GM12878 (cell line): ENCODE measurements around the gene ALAS2. TPM values are rescaled to one million over a fixed set of nuclear protein-coding genes. Genes with fewer than 3 reads are reported as not detected.

ENCODE experiments used
- ATAC-seq: fragments of 200-7000 bp; cut with Tn5 transposase; 3 replicates; pipeline ENCODE4 v1.9.1; 2020; ENCODE audit warnings: mild to moderate bottlenecking, moderate library complexity
- BruUV-seq: library from RNA; stranded (reverse); fragments of 400-500 nt; replicated peaks from 2 replicates; lab custom pipeline; 2021; lab: Mats Ljungman, UMichigan
- CTCF ChIA-PET: fragments of 300-600 bp; sonication (Branson Sonifier 250); formaldehyde crosslinking; extraction: SDS; loops from one replicate; lab custom pipeline; 2021; ENCODE audit warnings: inconsistent platforms; lab: Yijun Ruan, JAX
- POLR2A ChIA-PET: fragments of 350-600 bp; formaldehyde crosslinking; extraction: SDS; loops from one replicate; lab custom pipeline; 2021; ENCODE audit warnings: inconsistent platforms; lab: Charles Lee
- RAD21 ChIA-PET: fragments of 300-600 bp; sonication (Branson Sonifier 250); formaldehyde crosslinking; loops from one replicate; lab custom pipeline; 2023; ENCODE audit warnings: antibody characterized with exemption; ENCODE audit not compliant: unreplicated experiment; lab: Charles Lee
- SMC1A ChIA-PET: fragments of 300-600 bp; sonication (Branson Sonifier 250); formaldehyde crosslinking; loops from one replicate; lab custom pipeline; 2023; ENCODE audit not compliant: unreplicated experiment, uncharacterized antibody; lab: Charles Lee
- DNase-seq: peaks from one replicate; pipeline ENCODE4 v3.0.0-alpha.2; 2011; ENCODE audit warnings: low read depth, low spot score
- FAIRE-seq: peaks from 3 replicates; lab custom pipeline; 2011; peaks lifted over from hg19 to GRCh38; lab: Jason Lieb, UNC
- H2AFZ ChIP-seq: 2 replicates; pipeline ENCODE4 v1.6.0; 2011; ENCODE audit warnings: low read depth, low read length, control low read depth; ENCODE audit not compliant: control insufficient read depth
- H3K27ac ChIP-seq: 2 replicates; pipeline ENCODE4 v1.5.1; 2011; ENCODE audit warnings: control low read depth; ENCODE audit not compliant: control insufficient read depth, insufficient read depth
- H3K27me3 ChIP-seq, 2 experiments: replicated peaks in 1 of 2; 2 replicates each; pipeline versions ENCODE4 v1.6.0 to v1.6.1; 2011; ENCODE audit warnings: low read length in 1 of 2; ENCODE audit not compliant: control insufficient read depth in 2 of 2, insufficient read depth in 2 of 2
- H3K36me3 ChIP-seq, 2 experiments: 2 replicates each; pipeline ENCODE4 v1.5.1; 2011; ENCODE audit warnings: low read length in 1 of 2; ENCODE audit not compliant: control insufficient read depth in 2 of 2, insufficient read depth in 2 of 2
- H3K4me1 ChIP-seq: 2 replicates; pipeline ENCODE4 v1.6.1; 2011; ENCODE audit warnings: mild to moderate bottlenecking, low read length, moderate library complexity, mixed read lengths; ENCODE audit not compliant: control insufficient read depth, insufficient read depth
- H3K4me2 ChIP-seq: 2 replicates; pipeline ENCODE4 v1.6.0; 2011; ENCODE audit warnings: control low read depth; ENCODE audit not compliant: control insufficient read depth, insufficient read depth
- H3K4me3 ChIP-seq: fragments of 200-600 bp; sonication (generic); 2 replicates; pipeline ENCODE4 v1.5.1; 2016
- H3K79me2 ChIP-seq: 2 replicates; pipeline ENCODE4 v1.6.0; 2011; ENCODE audit warnings: low read length; ENCODE audit not compliant: control insufficient read depth, insufficient read depth
- H3K9ac ChIP-seq: 2 replicates; pipeline ENCODE4 v1.8.0; 2011; ENCODE audit warnings: low read length, control low read depth, mixed read lengths; ENCODE audit not compliant: control insufficient read depth, insufficient read depth
- H3K9me3 ChIP-seq: replicated peaks from 3 replicates; pipeline ENCODE4 v1.5.1; 2011; ENCODE audit warnings: mild to moderate bottlenecking, low read length; ENCODE audit not compliant: control insufficient read depth, insufficient read depth
- H4K20me1 ChIP-seq: 2 replicates; pipeline ENCODE4 v1.6.0; 2011; ENCODE audit not compliant: control insufficient read depth, insufficient read depth
- BHLHE40 ChIP-seq, 2 experiments: fragments of 450-650 bp in 1 of 2; IDR thresholded peaks; 2 replicates each; pipeline ENCODE4 v1.6.1; 2011 to 2017; ENCODE audit warnings: low read depth in 2 of 2, borderline replicate concordance in 1 of 2, improper control_type of control experiment in 1 of 2, low read length in 1 of 2, mild to moderate bottlenecking in 1 of 2
- FOS ChIP-seq: IDR thresholded peaks from 3 replicates; pipeline ENCODE4 v1.6.1; 2011; ENCODE audit warnings: borderline replicate concordance; ENCODE audit not compliant: insufficient read length; ENCODE audit errors: extremely low read depth
- MYB ChIP-seq: fragments of 150-350 bp; IDR thresholded peaks from 2 replicates; pipeline ENCODE4 v1.6.1; 2014; ENCODE audit warnings: mild to moderate bottlenecking, low read depth, low read length, borderline replicate concordance
- NFIC ChIP-seq: IDR thresholded peaks from 2 replicates; pipeline ENCODE4 v1.6.1; 2012; ENCODE audit warnings: low read depth, mild to moderate bottlenecking, inconsistent platforms, low read length, moderate library complexity
- STAT1 ChIP-seq: fragments of 450-650 bp; conservative IDR thresholded peaks from 2 replicates; pipeline ENCODE4 v1.6.1; 2014; ENCODE audit warnings: antibody characterized with exemption, mild to moderate bottlenecking
- WRNIP1 ChIP-seq: IDR thresholded peaks from 2 replicates; pipeline ENCODE4 v1.6.1; 2011; ENCODE audit warnings: low read depth, low read length, improper control_type of control experiment, borderline replicate concordance
- ZNF207 ChIP-seq: fragments of 450-650 bp; IDR thresholded peaks from 2 replicates; pipeline ENCODE4 v1.6.1; 2014; ENCODE audit warnings: antibody characterized with exemption, mild to moderate bottlenecking, borderline replicate concordance
- ZNF274 ChIP-seq: IDR thresholded peaks from one replicate; pipeline ENCODE4 v1.8.0; 2011; ENCODE audit not compliant: insufficient read length, insufficient read depth
- ZNF384 ChIP-seq: IDR thresholded peaks from 2 replicates; pipeline ENCODE4 v1.6.1; 2012; ENCODE audit warnings: low read depth, mild to moderate bottlenecking, low read length, improper control_type of control experiment, borderline replicate concordance
- WGBS: methylation state at CpG from one replicate; pipeline ENCODE4 v1.1.6; 2016; ENCODE audit warnings: low lambda C conversion rate; ENCODE audit not compliant: insufficient replicate concordance, insufficient coverage; ENCODE audit errors: missing lambda C conversion rate; 5-methylcytosine and 5-hydroxymethylcytosine counted together
- in situ Hi-C: fragments of 300-500 bp; cut with MboI; formaldehyde crosslinking; loops from 9 replicates; pipeline ENCODE4 v1.14.3; 2018; ENCODE audit warnings: mixed read lengths
- intact Hi-C: fragments of 100-400 bp; cut with micrococcal nuclease; formaldehyde crosslinking; loops from one replicate; pipeline ENCODE4 v1.14.2; 2022; ENCODE audit not compliant: unreplicated experiment
- polyA plus RNA-seq, 11 experiments: library from polyadenylated mRNA; depleted of rRNA in 4 of 11; unstranded in 6 of 11; stranded (reverse) in 5 of 11; fragments of >200 nt; fragmentation: Nextera tagmentation in 4 of 11; fragmentation: Illumina TruSeq in 1 of 11; extraction: Ambion mirVana in 4 of 11; extraction: Trizol in 1 of 11; gene quantifications; 1 replicate in 1 of 11; 2 replicates in 10 of 11; pipeline versions ENCODE4 v1.2.1 to v1.2.3, GENCODE V29; 2011 to 2016; ENCODE audit warnings: inconsistent platforms in 2 of 11, missing spikeins in 2 of 11, low read depth in 1 of 11
- total RNA-seq, 4 experiments: library from RNA; depleted of rRNA in 3 of 4; stranded (reverse); fragments of >200 nt in 3 of 4; fragmentation: Illumina TruSeq in 1 of 4; extraction: Trizol in 1 of 4; gene quantifications; 2 replicates each; pipeline versions ENCODE4 v1.2.1 to v1.2.3, GENCODE V29; 2013 to 2021
- TF ChIP-seq, protein P1 (sequence below), 3 experiments: IDR thresholded peaks in 2 of 3; conservative IDR thresholded peaks in 1 of 3; 2 replicates each; pipeline ENCODE4 v1.5.1; 2011; ENCODE audit warnings: low read depth in 3 of 3, low read length in 3 of 3, mild to moderate bottlenecking in 3 of 3, control low read depth in 2 of 3, moderate library complexity in 2 of 3, inconsistent platforms in 1 of 3, mixed read lengths in 1 of 3; ENCODE audit not compliant: control insufficient read depth in 2 of 3, insufficient read depth in 1 of 3; ENCODE audit errors: extremely low read depth in 1 of 3
- TF ChIP-seq, protein P2 (sequence below): fragments of 450-650 bp; IDR thresholded peaks from 2 replicates; pipeline ENCODE4 v1.6.1; 2016; ENCODE audit warnings: mild to moderate bottlenecking, moderate library complexity, borderline replicate concordance

Gene ALAS2
- total and polyA plus RNA-seq, 10 of the 15 experiments (the other 5 are each of a cell fraction or from before 2014, with no cell fraction given): not detected

DNA sequence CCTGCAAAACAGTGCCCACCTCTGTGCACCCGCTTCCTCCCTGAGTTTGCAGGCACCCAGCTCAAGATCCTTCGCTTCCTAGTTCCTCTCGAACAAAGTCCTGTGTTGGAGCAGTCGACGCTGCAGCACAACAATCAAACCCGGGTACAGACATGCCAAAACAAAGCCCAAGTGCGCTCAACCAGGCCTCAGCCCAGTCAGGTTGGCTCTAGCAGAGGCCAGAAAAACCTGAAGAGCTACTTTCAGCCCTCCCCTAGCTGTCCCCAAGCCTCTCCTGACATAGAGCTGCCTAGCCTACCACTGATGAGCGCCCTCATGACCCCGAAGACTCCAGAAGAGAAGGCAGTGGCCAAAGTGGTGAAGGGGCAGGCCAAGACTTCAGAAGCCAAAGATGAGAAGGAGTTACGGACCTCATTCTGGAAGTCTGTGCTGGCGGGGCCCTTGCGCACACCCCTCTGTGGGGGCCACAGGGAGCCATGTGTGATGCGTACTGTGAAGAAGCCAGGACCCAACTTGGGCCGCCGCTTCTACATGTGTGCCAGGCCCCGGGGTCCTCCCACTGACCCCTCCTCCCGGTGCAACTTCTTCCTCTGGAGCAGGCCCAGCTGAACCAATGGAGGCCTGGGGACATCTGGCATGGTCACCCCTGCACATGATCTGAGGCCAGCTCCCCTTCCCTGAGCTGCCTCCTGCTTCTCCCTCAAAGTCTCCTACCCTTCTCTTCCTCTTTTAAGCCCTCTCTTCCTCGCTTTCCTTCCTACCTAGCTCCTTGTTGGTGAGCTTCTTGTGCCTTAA lies 23.8 kb downstream of the ALAS2 start:
- H3K9me3 ChIP-seq: no peaks in the 10 kb centered on the region
- H3K9ac ChIP-seq: no peak overlapping the region
- BruUV-seq: no TSS peak
- POLR2A ChIA-PET: no interaction called here
- SMC1A ChIA-PET: no interaction called here
- intact Hi-C loops (no loop called here), in situ Hi-C loops (loop anchor here (10.0 kb wide), 1 partner anchor 372 kb away; no protein-coding TSS in a partner anchor)
- H3K27ac ChIP-seq: no peak overlapping the region
- no peaks in the 10 kb centered on the region for H3K27me3 ChIP-seq
- H4K20me1 ChIP-seq: no peaks in the 10 kb centered on the region
- H3K4me1 ChIP-seq: no peaks in the 10 kb centered on the region
- no peak for ATAC-seq
- H2AFZ ChIP-seq: no peak overlapping the region
- DNase-seq: no peak
- CTCF ChIA-PET: no interaction called here
- RAD21 ChIA-PET: no interaction called here
- no peak overlapping the region for H3K4me2 ChIP-seq
- peaks cover 1 to 4% of the 10 kb centered on the region in 2 experiments; a peak in 2 of 4 replicates for H3K36me3 ChIP-seq
- H3K4me3 ChIP-seq: no peak overlapping the region
- H3K79me2 ChIP-seq: no peaks in the 10 kb centered on the region
- no peak for FAIRE-seq
- 67% methylated on average over 18 of the region's 18 CpGs for WGBS
- TF ChIP-seq FOS (no peak), WRNIP1 (no peak), ZNF274 (no peak), ZNF384 (no peak), STAT1 (no peak), ZNF207 (no peak), MYB (no peak), NFIC (no peak), BHLHE40 (IDR thresholded peaks at IDR 0.05; ENCODE audit: borderline replicate concordance in 1 of 2, low read depth in 2 of 2, low read length in 1 of 2) (no peak)
- TF ChIP-seq, protein P1, sequence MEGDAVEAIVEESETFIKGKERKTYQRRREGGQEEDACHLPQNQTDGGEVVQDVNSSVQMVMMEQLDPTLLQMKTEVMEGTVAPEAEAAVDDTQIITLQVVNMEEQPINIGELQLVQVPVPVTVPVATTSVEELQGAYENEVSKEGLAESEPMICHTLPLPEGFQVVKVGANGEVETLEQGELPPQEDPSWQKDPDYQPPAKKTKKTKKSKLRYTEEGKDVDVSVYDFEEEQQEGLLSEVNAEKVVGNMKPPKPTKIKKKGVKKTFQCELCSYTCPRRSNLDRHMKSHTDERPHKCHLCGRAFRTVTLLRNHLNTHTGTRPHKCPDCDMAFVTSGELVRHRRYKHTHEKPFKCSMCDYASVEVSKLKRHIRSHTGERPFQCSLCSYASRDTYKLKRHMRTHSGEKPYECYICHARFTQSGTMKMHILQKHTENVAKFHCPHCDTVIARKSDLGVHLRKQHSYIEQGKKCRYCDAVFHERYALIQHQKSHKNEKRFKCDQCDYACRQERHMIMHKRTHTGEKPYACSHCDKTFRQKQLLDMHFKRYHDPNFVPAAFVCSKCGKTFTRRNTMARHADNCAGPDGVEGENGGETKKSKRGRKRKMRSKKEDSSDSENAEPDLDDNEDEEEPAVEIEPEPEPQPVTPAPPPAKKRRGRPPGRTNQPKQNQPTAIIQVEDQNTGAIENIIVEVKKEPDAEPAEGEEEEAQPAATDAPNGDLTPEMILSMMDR (IDR thresholded peaks at IDR 0.05 in 2 of 3, conservative IDR thresholded peaks at IDR 0.05 in 1 of 3; ENCODE audit: control insufficient read depth in 2 of 3, extremely low read depth in 1 of 3, insufficient read depth in 1 of 3, low read depth in 3 of 3, low read length in 3 of 3): no peak
- TF ChIP-seq, protein P2, sequence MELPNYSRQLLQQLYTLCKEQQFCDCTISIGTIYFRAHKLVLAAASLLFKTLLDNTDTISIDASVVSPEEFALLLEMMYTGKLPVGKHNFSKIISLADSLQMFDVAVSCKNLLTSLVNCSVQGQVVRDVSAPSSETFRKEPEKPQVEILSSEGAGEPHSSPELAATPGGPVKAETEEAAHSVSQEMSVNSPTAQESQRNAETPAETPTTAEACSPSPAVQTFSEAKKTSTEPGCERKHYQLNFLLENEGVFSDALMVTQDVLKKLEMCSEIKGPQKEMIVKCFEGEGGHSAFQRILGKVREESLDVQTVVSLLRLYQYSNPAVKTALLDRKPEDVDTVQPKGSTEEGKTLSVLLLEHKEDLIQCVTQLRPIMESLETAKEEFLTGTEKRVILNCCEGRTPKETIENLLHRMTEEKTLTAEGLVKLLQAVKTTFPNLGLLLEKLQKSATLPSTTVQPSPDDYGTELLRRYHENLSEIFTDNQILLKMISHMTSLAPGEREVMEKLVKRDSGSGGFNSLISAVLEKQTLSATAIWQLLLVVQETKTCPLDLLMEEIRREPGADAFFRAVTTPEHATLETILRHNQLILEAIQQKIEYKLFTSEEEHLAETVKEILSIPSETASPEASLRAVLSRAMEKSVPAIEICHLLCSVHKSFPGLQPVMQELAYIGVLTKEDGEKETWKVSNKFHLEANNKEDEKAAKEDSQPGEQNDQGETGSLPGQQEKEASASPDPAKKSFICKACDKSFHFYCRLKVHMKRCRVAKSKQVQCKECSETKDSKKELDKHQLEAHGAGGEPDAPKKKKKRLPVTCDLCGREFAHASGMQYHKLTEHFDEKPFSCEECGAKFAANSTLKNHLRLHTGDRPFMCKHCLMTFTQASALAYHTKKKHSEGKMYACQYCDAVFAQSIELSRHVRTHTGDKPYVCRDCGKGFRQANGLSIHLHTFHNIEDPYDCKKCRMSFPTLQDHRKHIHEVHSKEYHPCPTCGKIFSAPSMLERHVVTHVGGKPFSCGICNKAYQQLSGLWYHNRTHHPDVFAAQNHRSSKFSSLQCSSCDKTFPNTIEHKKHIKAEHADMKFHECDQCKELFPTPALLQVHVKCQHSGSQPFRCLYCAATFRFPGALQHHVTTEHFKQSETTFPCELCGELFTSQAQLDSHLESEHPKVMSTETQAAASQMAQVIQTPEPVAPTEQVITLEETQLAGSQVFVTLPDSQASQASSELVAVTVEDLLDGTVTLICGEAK: no peak
